ENCODE results near the gene DIP2C.
"Not testable (repeated sequence)": the region's sequence is repeated elsewhere in the genome, so short reads cannot be mapped to it uniquely, and the experiment has no call there.

Gene DIP2C

GRCh38 chr10:532331-532730, 157.1 kb downstream of the DIP2C start:
- not testable (repeated sequence) for DNase-seq (ENCODE audit: low read depth)

- DNase-seq (ENCODE audit: low read depth) = no peak
Measured at GRCh38 chr10:531541-531940, 157.9 kb downstream of the DIP2C start.

GRCh38 chr10:530717-531116, 158.8 kb downstream of the DIP2C start:
- no peak for DNase-seq (ENCODE audit: low read depth)

GRCh38 chr10:529468-530230, 159.8 kb downstream of the DIP2C start:
- no peak for DNase-seq (ENCODE audit: low read depth)

- DNase-seq (ENCODE audit: low read depth) = no peak
Measured at GRCh38 chr10:528173-529165, 161.0 kb downstream of the DIP2C start.

GRCh38 chr10:527416-527815, 162.1 kb downstream of the DIP2C start:
- no peak for DNase-seq (ENCODE audit: low read depth)

GRCh38 chr10:526651-527312, 162.7 kb downstream of the DIP2C start:
- DNase-seq (ENCODE audit: low read depth) = no peak

GRCh38 chr10:525565-526315, 163.7 kb downstream of the DIP2C start:
- DNase-seq (ENCODE audit: low read depth) = no peak

- no peak for DNase-seq (ENCODE audit: low read depth)
Measured at GRCh38 chr10:523925-524324, 165.5 kb downstream of the DIP2C start.

GRCh38 chr10:522350-522749, 167.1 kb downstream of the DIP2C start:
- DNase-seq (ENCODE audit: low read depth) = no peak

GRCh38 chr10:521261-522250, 167.9 kb downstream of the DIP2C start:
- DNase-seq (ENCODE audit: low read depth) = no peak

- no peak for DNase-seq (ENCODE audit: low read depth)
Measured at GRCh38 chr10:520402-520787, 169.1 kb downstream of the DIP2C start.

GRCh38 chr10:519716-520401, 169.6 kb downstream of the DIP2C start:
- no peak for DNase-seq (ENCODE audit: low read depth)

GRCh38 chr10:519055-519715, 170.3 kb downstream of the DIP2C start:
- no peak for DNase-seq (ENCODE audit: low read depth)

GRCh38 chr10:517872-518475, 171.5 kb downstream of the DIP2C start:
- DNase-seq (ENCODE audit: low read depth) = no peak

- DNase-seq (ENCODE audit: low read depth) = no peak
Measured at GRCh38 chr10:517241-517830, 172.1 kb downstream of the DIP2C start.

GRCh38 chr10:516764-517163, 172.7 kb downstream of the DIP2C start:
- no peak for DNase-seq (ENCODE audit: low read depth)

- DNase-seq (ENCODE audit: low read depth) = no peak
Measured at GRCh38 chr10:515674-516073, 173.8 kb downstream of the DIP2C start.
